NCI-H774 (cell line): ENCODE data around the gene SRMS.
A peak's percentile ranks its signal among the peaks of the same experiment; 100 is the strongest.
"Not testable (repeated sequence)": the region's sequence is repeated elsewhere in the genome, so short reads cannot be mapped to it uniquely, and the experiment has no call there.

Experiments
- DNase-seq: peaks from one replicate; lab custom pipeline; 2025; lab: John Stamatoyannopoulos, UW

The SRMS gene

DNA sequence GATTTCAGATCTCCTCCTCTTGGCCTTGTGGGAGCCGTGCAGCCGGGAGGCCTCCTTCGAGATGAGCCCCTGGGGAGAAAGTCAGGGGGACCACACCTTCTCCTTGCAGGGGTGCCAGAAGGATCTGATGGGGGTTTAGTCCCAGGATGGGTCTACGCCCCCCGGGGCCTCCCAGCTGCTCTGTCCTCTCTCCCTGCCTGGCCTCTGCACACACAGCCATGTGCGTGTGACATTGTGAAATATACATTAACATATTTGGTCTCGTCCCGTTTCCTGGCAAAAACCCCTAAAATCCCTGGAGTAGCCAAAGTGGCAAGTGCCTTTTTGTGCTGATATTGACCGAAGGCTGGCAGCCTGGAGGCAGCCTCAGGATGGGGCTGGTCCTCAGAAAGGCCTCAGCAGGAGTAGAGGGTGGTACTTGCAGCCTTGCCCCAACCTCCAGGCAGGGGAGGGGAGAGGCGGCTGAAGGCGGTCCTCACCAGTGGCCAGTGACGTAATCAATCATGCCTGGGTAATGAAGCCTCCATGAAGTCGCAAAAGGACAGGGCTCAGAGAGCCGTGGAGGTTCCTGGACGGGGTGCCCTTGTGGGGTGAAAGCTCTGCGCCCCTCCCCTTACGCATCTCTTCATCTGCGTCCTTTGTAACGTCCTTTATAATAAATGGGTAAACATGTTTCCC, 31.6 kb upstream of the SRMS start:
- no peak for DNase-seq

DNA sequence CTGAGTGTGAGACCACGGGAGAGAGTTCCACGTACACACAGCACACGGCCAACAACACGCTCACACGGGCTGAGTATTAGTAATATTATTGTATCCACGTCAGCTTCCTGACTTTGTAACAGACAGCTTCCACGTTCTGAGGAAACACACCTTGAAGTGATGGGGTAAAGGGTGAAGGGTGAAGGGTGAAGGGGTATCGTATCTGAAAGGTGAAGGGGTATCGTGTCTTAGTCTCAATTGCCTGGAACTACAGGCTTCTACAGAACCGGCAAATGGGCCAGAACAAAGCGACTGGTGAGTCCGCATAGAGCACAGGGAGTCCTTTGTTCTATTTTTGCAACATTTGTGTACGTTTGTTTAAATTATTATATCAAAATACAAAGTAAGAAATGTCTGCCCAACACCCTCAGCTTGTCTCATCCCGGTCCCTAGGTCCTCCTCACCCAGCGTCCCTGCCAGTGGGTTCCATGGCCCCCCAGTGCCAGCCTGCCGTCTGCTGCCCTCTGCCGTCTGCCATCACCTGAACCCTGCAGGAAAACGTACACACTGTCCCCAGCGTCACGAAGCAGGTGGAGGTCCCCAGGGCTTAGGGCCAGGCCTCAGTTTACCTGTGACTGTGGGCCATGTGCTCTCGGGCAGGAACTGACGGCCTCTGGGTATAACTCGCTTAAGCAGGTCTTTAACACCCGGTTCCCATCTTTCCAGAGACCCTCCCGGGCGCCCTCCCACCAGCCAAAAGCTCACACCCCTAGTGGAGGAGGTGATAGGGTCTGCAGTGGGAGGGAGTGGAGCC, 30.9 kb upstream of the SRMS start:
- no peak for DNase-seq

DNA sequence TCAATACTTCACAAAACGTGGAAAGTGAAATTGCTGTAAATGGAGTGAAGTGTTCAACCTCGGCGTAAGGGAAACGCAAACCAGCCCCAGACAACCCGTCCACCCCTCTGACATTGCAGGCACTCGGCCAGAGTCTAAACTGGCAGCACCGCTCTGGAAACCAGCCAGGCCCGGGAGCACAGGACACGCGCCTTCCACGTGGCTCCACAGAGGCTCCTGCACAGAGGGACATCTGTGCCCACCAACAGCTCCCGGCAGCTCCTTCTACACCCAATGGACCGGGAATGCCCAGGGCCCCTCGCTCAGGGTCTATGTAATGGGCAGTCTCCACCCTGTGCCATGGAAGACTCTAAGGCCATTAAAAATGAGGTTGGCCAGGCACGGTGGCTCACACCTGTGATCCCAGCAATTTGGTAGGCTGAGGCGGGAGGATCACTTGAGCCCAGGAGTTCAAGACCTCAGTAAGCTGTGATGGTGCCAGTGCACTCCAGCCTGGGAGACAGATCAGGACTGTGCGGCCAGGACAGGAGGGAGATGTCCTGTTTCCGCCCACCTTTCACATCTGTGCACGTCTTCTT, 29.9 kb upstream of the SRMS start:
- DNase-seq = peak; percentile 26

- no peak for DNase-seq
Measured at GRCh38 chr20:63576311-63576710, 28.8 kb upstream of the SRMS start.

DNA sequence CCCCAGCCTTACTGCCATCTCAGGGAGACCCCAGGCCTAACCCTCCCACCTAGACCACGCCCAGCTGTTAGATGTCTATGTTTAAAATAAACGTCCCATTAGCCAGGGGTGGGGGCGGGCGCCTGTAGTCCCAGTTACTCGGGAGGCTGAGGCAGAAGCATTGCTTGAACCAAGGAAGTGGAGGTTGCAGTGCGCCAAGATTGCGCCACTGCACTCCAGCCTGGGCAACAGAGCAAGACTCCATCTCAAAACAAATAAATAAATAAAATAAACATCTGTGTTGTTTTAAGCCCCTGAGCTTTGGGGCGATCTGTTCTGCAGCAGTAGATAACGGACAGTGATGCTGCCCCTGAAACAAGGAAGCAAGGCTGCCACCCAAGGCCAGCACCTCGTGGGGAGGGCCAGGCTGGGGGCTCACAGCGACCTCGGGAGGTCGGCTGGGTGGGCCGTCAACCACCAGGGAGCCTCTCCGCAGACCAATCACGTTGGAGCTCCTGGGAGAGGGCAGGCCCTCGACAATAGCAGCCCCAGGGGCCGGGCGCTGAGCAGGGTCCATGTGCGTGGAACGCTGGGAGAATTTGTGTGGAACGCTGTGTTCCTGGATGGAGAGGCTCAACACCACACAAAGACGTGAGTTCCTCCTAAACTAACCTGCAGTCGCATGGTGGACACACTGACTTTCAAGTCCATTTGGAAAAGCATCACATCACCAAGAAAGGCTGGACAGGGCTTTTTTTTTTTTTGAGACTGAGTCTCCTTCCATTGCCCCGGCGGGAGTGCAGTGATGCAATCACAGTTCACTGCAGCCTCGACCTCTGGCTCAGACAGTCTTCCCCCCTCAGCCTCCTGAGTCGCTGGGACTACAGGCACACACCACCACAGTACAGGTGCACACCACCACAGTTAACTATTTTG, 27.5 kb upstream of the SRMS start:
- no peak for DNase-seq

- peak; percentile 36 for DNase-seq
Measured at GRCh38 chr20:63574156-63574828, 26.7 kb upstream of the SRMS start, which contains the start of gene HELZ2. HELZ2 (minus strand) TSS chr20:63574239; CDS start chr20:63572385, 1,854 bp downstream.

DNA sequence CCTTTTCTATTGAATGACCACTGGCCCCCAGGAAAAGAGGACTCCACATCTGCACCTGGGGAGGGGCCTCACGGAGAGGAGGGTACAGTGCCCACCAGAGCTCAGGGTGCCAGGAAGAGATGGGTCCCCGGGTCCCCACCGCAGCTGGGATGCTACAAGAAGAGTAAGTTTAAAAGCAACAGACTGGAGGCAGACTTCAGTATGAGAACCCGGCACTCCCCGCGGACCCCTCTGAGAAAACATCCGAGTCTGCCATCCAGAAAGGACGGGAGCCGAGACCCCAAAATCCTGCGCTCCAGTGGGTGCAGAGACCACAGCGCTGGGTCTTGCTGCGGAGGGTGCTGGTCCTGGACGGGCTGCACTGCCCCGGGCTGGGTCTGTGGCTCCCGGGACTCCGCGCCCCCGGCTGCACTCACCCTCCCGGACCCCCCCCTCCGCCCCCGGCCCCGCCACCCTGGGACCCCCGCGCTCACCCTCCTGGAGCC, 26.1 kb upstream of the SRMS start:
- DNase-seq = no peak

DNA sequence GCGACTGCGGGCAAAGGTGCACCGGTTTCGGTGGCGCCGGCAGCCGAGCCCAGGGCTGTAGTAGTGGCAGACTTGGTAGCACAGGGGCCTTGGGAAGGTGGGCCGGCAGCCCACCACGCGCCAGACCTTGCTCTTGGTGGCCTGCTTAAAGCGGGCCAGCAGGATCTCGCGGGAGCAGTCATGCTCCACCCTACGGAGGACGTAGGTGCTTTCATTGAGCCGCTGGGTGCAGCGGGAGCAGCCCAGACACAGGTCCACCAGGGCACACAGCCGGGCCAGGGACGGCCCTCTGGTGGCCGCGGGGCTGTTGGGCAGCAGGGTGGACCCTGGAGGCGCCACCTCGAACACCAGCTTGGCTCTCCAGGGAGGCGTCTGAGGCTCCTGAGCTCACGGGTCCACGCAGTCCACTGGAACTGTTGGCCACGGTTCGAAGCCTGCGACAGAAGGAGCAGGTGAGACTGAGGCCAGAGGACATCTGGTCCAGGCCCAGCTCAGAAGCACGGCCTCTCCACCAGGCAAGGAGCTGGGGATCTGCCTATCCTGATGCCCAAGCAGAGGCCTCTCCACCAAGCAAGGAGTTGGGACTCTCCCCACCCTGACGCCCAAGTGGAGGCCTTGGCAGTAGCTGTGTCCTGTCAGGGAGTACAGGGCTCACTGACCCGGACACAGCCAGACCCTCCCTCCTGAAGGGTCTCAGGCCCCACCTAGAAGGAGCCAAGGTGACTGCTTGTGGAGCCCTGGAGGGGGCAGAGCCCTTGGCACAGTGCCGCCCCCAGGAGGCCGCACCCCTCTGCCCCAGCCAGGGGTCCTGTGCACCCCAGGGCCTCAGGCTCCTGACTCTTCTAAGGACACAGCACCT, 25.5 kb upstream of the SRMS start:
- DNase-seq = no peak

DNA sequence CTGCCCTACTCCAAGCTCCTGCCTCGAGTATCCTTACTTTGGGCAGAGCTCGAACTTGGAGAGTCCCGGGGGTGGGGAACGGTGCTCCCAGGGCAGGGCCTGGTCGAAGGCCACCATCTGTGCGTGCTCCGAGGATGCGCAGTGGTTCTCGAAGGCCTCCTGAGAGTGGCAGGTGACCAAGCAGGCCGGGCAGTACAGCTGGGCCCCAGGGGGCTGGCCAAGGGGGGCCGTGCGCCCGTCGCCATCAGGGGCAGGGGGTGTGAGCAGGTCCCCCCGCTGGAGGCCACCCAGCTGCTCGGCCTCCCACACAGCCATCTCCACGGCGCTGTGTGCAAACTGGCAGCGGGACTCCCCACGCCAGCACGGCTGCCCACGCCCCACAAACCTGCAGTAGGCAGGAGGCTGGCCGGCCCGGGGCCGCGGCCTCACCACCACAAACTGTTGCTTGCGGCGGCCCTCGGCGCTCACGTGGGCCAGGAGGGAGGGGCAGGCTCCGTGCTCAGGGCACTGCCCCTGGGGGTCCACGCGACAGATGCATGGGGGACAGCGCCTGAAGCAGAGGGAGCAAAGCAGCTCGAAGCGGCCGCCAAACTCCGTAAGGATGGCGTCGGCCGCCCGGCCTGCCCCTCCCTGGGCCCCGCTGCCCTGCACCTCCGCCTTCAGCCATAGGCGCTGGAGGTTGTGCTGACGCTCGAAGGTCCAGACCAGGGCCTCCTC, 24.7 kb upstream of the SRMS start:
- no peak for DNase-seq

- not testable (repeated sequence) for DNase-seq
Measured at GRCh38 chr20:63571087-63571478, 23.5 kb upstream of the SRMS start.

GRCh38 chr20:63570281-63571086, 22.9 kb upstream of the SRMS start:
- no peak for DNase-seq

GRCh38 chr20:63568986-63569949, 21.7 kb upstream of the SRMS start:
- no peak for DNase-seq

DNA sequence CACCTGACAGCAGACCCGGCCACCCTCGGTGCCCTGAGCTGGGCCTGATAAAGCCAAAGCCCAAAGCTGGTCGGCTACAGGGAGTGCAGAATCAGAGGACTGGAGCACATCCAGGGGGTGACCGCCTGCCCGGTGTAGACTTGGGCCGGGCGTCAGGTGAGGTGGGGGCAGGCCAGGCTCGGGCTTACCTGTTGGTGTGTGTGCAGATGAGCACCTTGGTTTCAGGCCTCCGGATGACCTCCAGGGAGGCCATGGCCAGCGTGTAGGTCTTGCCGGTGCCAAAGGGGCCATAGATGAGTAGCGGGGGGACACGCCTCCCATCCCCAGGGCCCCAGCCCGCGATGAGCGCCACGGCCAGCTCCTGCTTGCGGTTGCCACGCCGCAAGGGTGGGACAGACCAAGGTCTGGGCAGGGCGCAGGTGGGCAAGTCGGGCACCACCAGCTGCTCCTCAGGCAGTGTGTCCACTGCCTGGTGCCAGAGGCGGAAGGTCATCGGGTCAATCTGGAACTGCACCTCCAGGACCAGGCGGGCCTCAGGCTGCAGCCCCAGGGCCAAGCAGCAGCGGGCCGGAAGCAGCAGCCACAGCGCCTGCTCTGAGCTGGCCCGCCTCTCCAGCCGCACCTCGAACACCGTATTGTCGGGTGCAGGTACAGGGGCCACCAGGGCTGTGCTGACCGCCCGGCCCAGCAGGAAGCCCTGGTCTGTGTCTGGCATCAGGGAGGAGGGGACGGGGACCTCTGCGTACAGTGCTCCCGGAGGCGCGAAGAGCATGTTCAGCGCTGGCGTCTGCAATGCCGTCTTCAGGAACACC, 20.8 kb upstream of the SRMS start:
- no peak for DNase-seq

DNA sequence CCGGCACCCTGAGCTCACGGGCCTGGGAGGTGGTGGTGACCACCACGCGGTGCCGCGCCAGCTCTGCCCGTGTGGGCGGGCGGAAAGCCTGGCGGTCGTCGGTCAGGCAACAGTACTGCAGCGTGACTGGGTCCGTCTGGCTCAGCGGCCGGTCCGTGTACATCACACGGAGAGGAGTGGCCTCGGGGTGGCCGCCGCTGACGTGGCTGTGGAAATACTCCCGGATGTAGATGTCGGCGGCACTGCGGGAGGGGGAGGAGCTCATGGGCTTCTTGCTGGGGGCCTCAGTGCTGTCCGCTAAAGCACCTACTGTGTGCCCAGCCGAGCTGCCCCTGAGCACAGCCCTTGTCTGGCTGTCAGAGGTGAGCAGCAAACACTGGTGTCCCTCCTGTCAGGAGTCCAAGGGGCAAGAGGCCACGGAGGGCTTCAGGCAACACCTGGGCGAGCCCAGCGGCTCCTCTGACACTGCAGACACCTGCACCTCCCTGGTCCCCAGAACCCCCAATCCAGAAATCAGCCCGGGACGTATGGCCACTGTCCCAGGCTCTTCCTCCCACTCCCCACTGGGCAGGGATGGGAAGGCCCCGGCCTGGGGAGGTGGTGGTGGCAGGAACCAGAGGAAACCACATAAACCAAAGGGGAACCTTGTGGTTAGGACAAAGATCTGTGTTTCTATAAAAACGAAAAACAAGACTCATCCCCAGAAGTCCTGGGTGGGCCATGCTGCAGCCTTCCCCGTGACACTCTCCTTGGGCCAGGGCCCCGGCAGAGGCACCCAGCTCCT, 20.0 kb upstream of the SRMS start:
- no peak for DNase-seq

DNA sequence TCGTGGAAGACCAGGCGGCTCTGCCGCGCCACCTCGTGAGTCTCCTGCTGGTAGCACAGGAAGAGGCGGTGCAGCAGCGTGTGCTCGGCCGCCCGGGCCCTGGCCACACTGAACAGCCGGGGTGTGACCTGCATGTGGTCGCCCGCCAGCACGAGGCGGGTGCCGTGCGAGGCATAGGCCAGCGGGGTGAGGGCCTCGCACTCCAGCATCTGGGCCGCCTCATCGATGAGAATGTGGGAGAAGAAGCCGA, 19.5 kb upstream of the SRMS start:
- no peak for DNase-seq

DNA sequence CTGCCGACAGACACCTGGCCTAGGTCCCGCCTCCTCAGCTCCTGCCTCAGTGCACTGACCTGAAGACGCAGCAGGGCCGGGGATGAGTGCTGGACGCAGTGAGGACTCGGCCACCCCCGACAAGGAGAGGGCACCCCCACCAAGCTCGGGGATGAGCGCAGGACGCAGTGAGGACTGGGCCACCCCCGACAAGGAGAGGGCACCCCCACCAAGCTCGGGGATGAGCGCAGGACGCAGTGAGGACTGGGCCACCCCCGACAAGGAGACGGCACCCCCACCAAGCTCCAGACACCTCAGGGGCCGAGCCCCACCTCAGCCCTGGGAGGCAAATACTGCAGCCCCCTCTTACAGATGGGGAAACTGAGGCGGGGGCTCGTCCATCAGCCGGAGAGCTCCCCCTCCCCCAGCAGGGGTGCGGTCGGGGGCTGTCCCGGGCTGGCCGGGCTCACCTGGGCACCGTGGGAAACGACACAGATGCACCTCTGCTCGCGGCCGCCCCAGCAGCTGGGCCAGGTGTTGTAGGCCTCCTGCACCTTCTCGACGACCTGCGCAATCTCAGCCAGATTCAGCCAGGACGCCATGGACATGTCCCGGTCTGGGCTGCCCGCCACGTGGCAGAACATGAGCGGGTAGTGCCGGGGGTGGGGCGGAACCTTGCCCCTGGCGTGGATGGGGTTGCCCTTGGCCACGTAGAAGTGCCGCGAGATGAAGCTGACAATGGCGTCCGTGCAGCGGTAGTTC, 19.0 kb upstream of the SRMS start:
- no peak for DNase-seq
